B cell (primary cell): ENCODE measurements around the gene KIAA0753. TPM values are rescaled to one million over a fixed set of nuclear protein-coding genes. Genes with fewer than 3 reads are reported as not detected.

Experiments
- ATAC-seq: fragments of 200-7000 bp; cut with Tn5 transposase; one replicate; pipeline ENCODE4 v1.10.0; 2021; ENCODE audit warnings: low read depth, mild to moderate bottlenecking, moderate number of reproducible peaks, moderate library complexity
- CTCF ChIA-PET: fragments of 350-600 bp; sonication (Branson Sonifier 250); formaldehyde crosslinking; loops from one replicate; lab custom pipeline; 2021; ENCODE audit warnings: antibody characterized with exemption, inconsistent platforms; lab: Charles Lee
- POLR2A ChIA-PET: fragments of 350-600 bp; sonication (Branson Sonifier 250); formaldehyde crosslinking; loops from one replicate; lab custom pipeline; 2021; ENCODE audit warnings: antibody characterized with exemption; lab: Charles Lee
- DNase-seq: peaks from one replicate; pipeline ENCODE4 v3.0.0; 2013
- H2AFZ ChIP-seq: 2 replicates; pipeline ENCODE4 v1.6.1; 2012; ENCODE audit warnings: mild to moderate bottlenecking, low read depth, low read length; ENCODE audit not compliant: insufficient read depth, poor library complexity, severe bottlenecking
- H3K27ac ChIP-seq, 2 donors: 1 replicate in 1 of 2; 2 replicates in 1 of 2; pipeline ENCODE4 v1.5.1; 2012 to 2013; ENCODE audit warnings: low read length in 2 of 2, mild to moderate bottlenecking in 2 of 2, moderate library complexity in 1 of 2
- H3K27me3 ChIP-seq, 4 experiments: fragments of 200-600 bp in 1 of 4; sonication (generic) in 1 of 4; replicated peaks in 1 of 4; 1 replicate in 2 of 4; 2 replicates in 2 of 4; pipeline versions ENCODE4 v1.6.1 to v1.7.0; 2013 to 2016; ENCODE audit warnings: low read length in 3 of 4, mild to moderate bottlenecking in 2 of 4, mixed read lengths in 1 of 4, moderate library complexity in 1 of 4; ENCODE audit not compliant: insufficient read depth in 4 of 4, control insufficient read depth in 3 of 4; ENCODE audit errors: control extremely low read depth in 1 of 4
- H3K36me3 ChIP-seq, 2 experiments: replicated peaks in 1 of 2; 1 replicate in 1 of 2; 2 replicates in 1 of 2; pipeline versions ENCODE4 v1.6.1 to v1.7.1; 2013; ENCODE audit warnings: low read length in 1 of 2; ENCODE audit not compliant: insufficient read depth in 2 of 2, control insufficient read depth in 1 of 2; ENCODE audit errors: control extremely low read depth in 1 of 2, extremely low read depth in 1 of 2
- H3K4me1 ChIP-seq, 2 donors: fragments of 200-600 bp in 1 of 2; sonication (generic) in 1 of 2; 1 replicate in 1 of 2; 2 replicates in 1 of 2; pipeline versions ENCODE4 v1.5.1 to v1.6.1; 2013 to 2017; ENCODE audit warnings: low read length in 2 of 2; ENCODE audit not compliant: control insufficient read depth in 2 of 2, insufficient read depth in 2 of 2
- H3K4me2 ChIP-seq: replicated peaks from 2 replicates; pipeline ENCODE3; 2012; ENCODE audit warnings: mild to moderate bottlenecking, low read depth, low read length; ENCODE audit not compliant: poor library complexity, severe bottlenecking
- H3K4me3 ChIP-seq, 5 experiments: fragments of 200-600 bp in 1 of 5; sonication (generic) in 1 of 5; 1 replicate in 3 of 5; 2 replicates in 2 of 5; pipeline versions ENCODE4 v1.5.1 to v1.7.0; 2011 to 2016; ENCODE audit warnings: low read length in 4 of 5, mild to moderate bottlenecking in 4 of 5, low read depth in 2 of 5, control low read depth in 1 of 5, moderate library complexity in 1 of 5; ENCODE audit not compliant: insufficient read depth in 1 of 5; ENCODE audit errors: control extremely low read depth in 1 of 5, extremely low read depth in 1 of 5
- H3K79me2 ChIP-seq: fragments of 200-600 bp; sonication (generic); one replicate; pipeline ENCODE4 v1.6.0; 2016; ENCODE audit warnings: low read length; ENCODE audit not compliant: control insufficient read depth, insufficient read depth
- H3K9ac ChIP-seq: fragments of 200-600 bp; sonication (generic); 2 replicates; pipeline ENCODE4 v1.6.1; 2017; ENCODE audit warnings: mild to moderate bottlenecking, low read length, moderate library complexity
- H3K9me3 ChIP-seq, 3 donors: one replicate each; pipeline versions ENCODE4 v1.6.1 to v1.7.1; 2013; ENCODE audit warnings: low read length in 2 of 3; ENCODE audit not compliant: control insufficient read depth in 2 of 3, insufficient read depth in 1 of 3; ENCODE audit errors: control extremely low read depth in 1 of 3
- H4K20me1 ChIP-seq: 2 replicates; pipeline ENCODE4 v1.6.0; 2012; ENCODE audit warnings: mild to moderate bottlenecking, low read length; ENCODE audit not compliant: insufficient read depth, control insufficient read depth, poor library complexity, severe bottlenecking
- H3K27ac Mint-ChIP-seq: one replicate; pipeline ENCODE4 v1.8.0; 2021; ENCODE audit warnings: mixed read lengths
- H3K27me3 Mint-ChIP-seq: one replicate; pipeline ENCODE4 v1.8.0; 2021; ENCODE audit warnings: mixed read lengths
- H3K4me1 Mint-ChIP-seq: one replicate; pipeline ENCODE4 v1.8.0; 2021; ENCODE audit warnings: mixed read lengths
- H3K4me3 Mint-ChIP-seq: one replicate; pipeline ENCODE4 v1.8.0; 2021; ENCODE audit warnings: mixed read lengths
- H3K9me3 Mint-ChIP-seq: one replicate; pipeline ENCODE4 v1.8.0; 2022; ENCODE audit warnings: mixed read lengths; ENCODE audit not compliant: insufficient read depth
- CTCF ChIP-seq: fragments of 200-600 bp; IDR thresholded peaks from one replicate; pipeline ENCODE4 v1.8.0; 2022; ENCODE audit warnings: antibody characterized with exemption, mild to moderate bottlenecking
- EZH2 ChIP-seq: IDR thresholded peaks from 2 replicates; pipeline ENCODE4 v1.6.1; 2012; ENCODE audit warnings: borderline replicate concordance, low read depth, mild to moderate bottlenecking, moderate library complexity, low read length; ENCODE audit not compliant: insufficient read depth, poor library complexity, severe bottlenecking
- WGBS: methylation state at CpG from one replicate; pipeline ENCODE4 v1.1.5; 2013; ENCODE audit warnings: missing lambda C conversion rate; ENCODE audit not compliant: insufficient coverage; 5-methylcytosine and 5-hydroxymethylcytosine counted together
- intact Hi-C: fragments of 100-400 bp; cut with micrococcal nuclease; formaldehyde crosslinking; loops from one replicate; pipeline ENCODE4 v1.10.0; 2022
- polyA plus RNA-seq: library from polyadenylated mRNA; depleted of rRNA; stranded (reverse); fragments of >200 nt; gene quantifications from 2 replicates; pipeline ENCODE4 v1.2.3, GENCODE V29; 2012
- total RNA-seq, 2 donors: library from RNA; stranded (reverse); fragments of 120-200 nt in 1 of 2; gene quantifications; 1 replicate in 1 of 2; 2 replicates in 1 of 2; pipeline versions ENCODE4 v1.2.3 to v1.2.4, GENCODE V29; 2013 to 2022

Gene KIAA0753
- total and polyA plus RNA-seq, 2 donors (not counting 1 experiment from before 2014, with no cell fraction given), result 6.3 to 29.1 TPM

GRCh38 chr17:6575596-6575988 is 64.9 kb downstream of the KIAA0753 start:
- H3K4me2 ChIP-seq, result peak overlapping the region; percentile 73
- no peaks in the 10 kb centered on the region for H3K27me3 ChIP-seq
- peak overlapping the region in 3 of 5 experiments; percentile 18 to 51 (median 34) for H3K4me3 ChIP-seq
- no peak overlapping the region for H3K27ac ChIP-seq
- TF ChIP-seq CTCF (no peak), EZH2 (no peak)
- CTCF ChIA-PET, result no interaction called here
- WGBS, result 74% methylated on average over 5 of the region's 5 CpGs
- peak overlapping the region; percentile 47 for H3K9ac ChIP-seq
- Mint-ChIP-seq H3K4me1 (peaks cover 32% of the 10 kb centered on the region), H3K4me3 (peak overlapping the region; percentile 75), H3K9me3 (no peaks in the 10 kb centered on the region), H3K27me3 (no peaks in the 10 kb centered on the region), H3K27ac (peak overlapping the region; percentile 80)
- H4K20me1 ChIP-seq, result no peaks in the 10 kb centered on the region
- no peak for DNase-seq
- no peaks in the 10 kb centered on the region for H3K79me2 ChIP-seq
- peak overlapping the region; percentile 69 for H2AFZ ChIP-seq
- POLR2A ChIA-PET, result no interaction called here
- H3K9me3 ChIP-seq, result no peaks in the 10 kb centered on the region
- intact Hi-C loops, result no loop called here
- peaks cover 0 to 6% of the 10 kb centered on the region in 2 experiments for H3K36me3 ChIP-seq
- peaks cover 23 to 24% of the 10 kb centered on the region in 2 donors for H3K4me1 ChIP-seq
- no peak for ATAC-seq

GRCh38 chr17:6574687-6575595 is 65.6 kb downstream of the KIAA0753 start:
- Histone ChIP-seq H4K20me1 (no peaks in the 10 kb centered on the region), H3K9me3 (no peaks in the 10 kb centered on the region), H3K27ac (no peak overlapping the region), H3K4me2 (peak overlapping the region; percentile 73), H3K4me3 (peak overlapping the region in 3 of 5 experiments; percentile 18 to 51 (median 34)), H3K79me2 (no peaks in the 10 kb centered on the region), H3K4me1 (peaks cover 23 to 24% of the 10 kb centered on the region in 2 donors), H3K9ac (peak overlapping the region; percentile 47), H2AFZ (peak overlapping the region; percentile 69), H3K27me3 (no peaks in the 10 kb centered on the region), H3K36me3 (peaks cover 0 to 6% of the 10 kb centered on the region in 2 experiments)
- no peaks in the 10 kb centered on the region for H3K9me3 Mint-ChIP-seq
- POLR2A ChIA-PET, result interaction anchor here (0.6 kb wide), 1 partner anchor 534 kb away, joined by 4 read pairs; no protein-coding TSS in a partner anchor
- ATAC-seq (peak; percentile 73), DNase-seq (peak; percentile 67)
- TF ChIP-seq EZH2, result no peak
- no peak for TF ChIP-seq CTCF
- intact Hi-C loops, result no loop called here
- CTCF ChIA-PET, result no interaction called here
- H3K27me3 Mint-ChIP-seq, result no peaks in the 10 kb centered on the region
- peaks cover 32% of the 10 kb centered on the region for H3K4me1 Mint-ChIP-seq
- H3K4me3 Mint-ChIP-seq, result peak overlapping the region; percentile 75
- 32% methylated on average over 22 of the region's 23 CpGs for WGBS
- H3K27ac Mint-ChIP-seq, result peak overlapping the region; percentile 80
